ENCODE data around the gene KIDINS220. TPM values are rescaled to one million over a fixed set of nuclear protein-coding genes. Genes with fewer than 3 reads are reported as not detected.

KIDINS220 gene
- total RNA-seq, 1 experiment from 2014 or later: 20.1 TPM

DNA sequence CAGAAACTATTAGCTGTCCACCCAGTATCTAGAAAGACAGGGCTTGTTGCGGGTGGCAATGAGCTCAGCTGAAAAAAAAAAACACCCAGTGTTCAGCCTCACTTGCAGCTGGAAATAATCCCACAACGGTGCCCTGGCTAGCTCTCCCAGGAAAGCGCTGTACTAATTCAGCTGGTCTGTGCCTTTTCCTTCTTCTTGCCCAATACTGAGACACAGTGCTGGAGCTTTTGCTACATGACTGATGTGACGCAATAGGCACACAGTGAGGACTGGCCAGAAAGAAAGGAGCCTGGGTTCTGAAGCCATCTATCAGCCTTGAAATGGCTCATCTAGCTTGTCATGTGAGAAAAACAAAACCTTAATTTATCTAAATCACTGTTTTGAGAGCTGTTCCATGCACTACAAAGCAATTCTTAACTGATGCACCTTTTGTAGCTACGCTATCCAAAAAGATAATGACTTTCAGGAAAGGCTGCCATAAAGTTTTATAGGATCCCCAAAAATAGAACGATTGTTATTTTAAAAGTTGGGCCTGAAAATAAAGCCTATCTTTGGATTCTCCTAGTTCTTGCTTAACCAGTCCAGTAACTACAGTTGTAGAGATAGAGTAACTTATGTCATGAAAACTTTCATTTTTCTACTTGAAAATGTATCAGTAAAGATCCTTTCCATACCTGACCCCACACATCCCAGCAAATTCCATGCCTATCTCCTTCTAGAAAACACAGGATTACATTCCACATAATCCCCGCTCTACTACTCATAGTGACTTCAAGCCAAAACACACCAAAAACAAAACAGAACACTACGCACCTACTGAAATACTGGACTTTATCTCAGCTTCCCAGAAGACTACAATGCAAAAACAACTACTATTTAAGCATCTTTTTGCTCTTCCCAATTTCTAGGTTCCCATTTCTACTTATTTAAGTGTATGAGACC lies 15.9 kb downstream of the KIDINS220 start:
- CTCF ChIA-PET: no interaction called here

More for the DNA sequence above, 15.9 kb downstream of the KIDINS220 start:
- POLR2A ChIA-PET: no interaction called here
- RAD21 ChIA-PET (ENCODE audit: low non-redundant PET in 1 of 2, low total read pairs in 2 of 2, uncharacterized antibody in 2 of 2, unreplicated experiment in 2 of 2): no interaction called here
- Histone ChIP-seq H3K4me1 (ENCODE audit: control insufficient read depth in 1 of 2, insufficient read depth in 2 of 2, low read length in 2 of 2) (peaks cover 0 to 3% of the 10 kb centered on the region in 2 experiments; a peak in 1 of 4 replicates), H3K27ac (ENCODE audit: low read depth, low read length) (no peak overlapping the region), H3K79me2 (ENCODE audit: insufficient read depth, low read length) (no peaks in the 10 kb centered on the region), H3K9ac (ENCODE audit: low read length) (no peak overlapping the region), H3K9me3 (ENCODE audit: control insufficient read depth in 1 of 2, insufficient read depth in 1 of 2, low read depth in 1 of 2, low read length in 2 of 2) (no peaks in the 10 kb centered on the region), H4K20me1 (ENCODE audit: insufficient read depth) (no peaks in the 10 kb centered on the region), H3K4me3 (replicated peaks in 1 of 2; ENCODE audit: low read depth in 1 of 2, low read length in 2 of 2) (no peak overlapping the region), H3K36me3 (ENCODE audit: control insufficient read depth in 1 of 2, insufficient read depth in 2 of 2, low read length in 2 of 2) (peaks cover 0 to 8% of the 10 kb centered on the region in 2 experiments; a peak in 1 of 4 replicates), H2AFZ (ENCODE audit: low read depth, low read length, poor library complexity, severe bottlenecking) (no peak overlapping the region), H3K9me2 (ENCODE audit: insufficient read depth) (no peaks in the 10 kb centered on the region), H3K4me2 (ENCODE audit: low read length) (no peak overlapping the region), H3K27me3 (ENCODE audit: insufficient read depth, low read length) (no peaks in the 10 kb centered on the region)
- TF ChIP-seq CTCF (IDR thresholded peaks at IDR 0.05 in 2 of 3, conservative IDR thresholded peaks at IDR 0.05 in 1 of 3; ENCODE audit: borderline replicate concordance in 1 of 3, insufficient read depth in 1 of 3, low read depth in 2 of 3, low read length in 2 of 3) (no peak), SRF (IDR thresholded peaks at IDR 0.05; ENCODE audit: low read depth) (no peak), ZNF274 (IDR thresholded peaks at IDR 0.05; ENCODE audit: low read depth, low read length) (no peak), YY1 (IDR thresholded peaks at IDR 0.05; ENCODE audit: extremely low read depth, insufficient replicate concordance, low read depth, low read length) (no peak)
- TF ChIP-seq, protein P1, sequence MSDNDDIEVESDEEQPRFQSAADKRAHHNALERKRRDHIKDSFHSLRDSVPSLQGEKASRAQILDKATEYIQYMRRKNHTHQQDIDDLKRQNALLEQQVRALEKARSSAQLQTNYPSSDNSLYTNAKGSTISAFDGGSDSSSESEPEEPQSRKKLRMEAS (IDR thresholded peaks at IDR 0.05): no peak
- BruUV-seq (replicated peaks): no TSS peak
- intact Hi-C loops (cut with micrococcal nuclease): no loop called here
- no peak for ATAC-seq
- no peak for DNase-seq (ENCODE audit: low read depth, low spot score)
